Stomach (tissue), 4 donors: ENCODE results near the gene ORC3.

Experiments used
- CTCF ChIP-seq, 7 experiments: fragments of 450-650 bp in 4 of 7; fragments of 200-600 bp in 3 of 7; sonication (generic) in 3 of 7; IDR thresholded peaks; one replicate each; pipeline ENCODE4 v1.5.1; 2016 to 2019; ENCODE audit warnings: antibody characterized with exemption in 7 of 7, control low read depth in 2 of 7, mild to moderate bottlenecking in 1 of 7
- EP300 ChIP-seq: sonication (generic); formaldehyde crosslinking; IDR thresholded peaks from one replicate; pipeline ENCODE4 v1.6.1; 2017; ENCODE audit warnings: antibody characterized with exemption

- TF ChIP-seq CTCF (IDR thresholded peaks at IDR 0.05), result no peak
- TF ChIP-seq EP300, result no peak
These were observed 45.5 kb upstream of the ORC3 start for GRCh38 chr6:87544474-87544735.
